Upper lobe of left lung (tissue), 4 donors: Measurements from ENCODE around the gene PTPRH.

Experiments
- CTCF ChIP-seq, 6 experiments: fragments of 450-650 bp in 4 of 6; fragments of 200-600 bp in 2 of 6; sonication (generic) in 2 of 6; IDR thresholded peaks; one replicate each; pipeline ENCODE4 v1.5.1; 2016 to 2019; ENCODE audit warnings: antibody characterized with exemption in 6 of 6
- EP300 ChIP-seq, 4 donors: sonication (generic); formaldehyde crosslinking; IDR thresholded peaks; one replicate each; pipeline ENCODE4 v1.5.1; 2017; ENCODE audit warnings: antibody characterized with exemption in 4 of 4, control low read depth in 2 of 4
- POLR2A ChIP-seq, 4 donors: fragments of 450-650 bp; IDR thresholded peaks; one replicate each; pipeline ENCODE4 v1.5.1; 2016 to 2017; ENCODE audit warnings: antibody characterized with exemption in 4 of 4, mild to moderate bottlenecking in 2 of 4

GRCh38 chr19:55226273-55226672, 17.0 kb upstream of the PTPRH start:
- no peak for TF ChIP-seq CTCF (IDR thresholded peaks at IDR 0.05)
- no peak for TF ChIP-seq EP300 (IDR thresholded peaks at IDR 0.05)
- TF ChIP-seq POLR2A (IDR thresholded peaks at IDR 0.05): no peak
